Neuronal stem cell (in vitro differentiated cells): Measurements from ENCODE around the gene HHIPL2.

Experiments
- DNase-seq: peaks from one replicate; pipeline ENCODE4 v3.0.0-alpha.2; 2013; ENCODE audit warnings: low spot score
- H2AFZ ChIP-seq: one replicate; pipeline ENCODE4 v1.6.1; 2013; ENCODE audit warnings: mild to moderate bottlenecking, low read length, inconsistent platforms
- H2AK5ac ChIP-seq: 2 replicates; pipeline ENCODE4 v1.6.1; 2013; ENCODE audit warnings: low read depth, mild to moderate bottlenecking, inconsistent platforms, low read length, moderate library complexity, mixed read lengths
- H2BK120ac ChIP-seq: 2 replicates; pipeline ENCODE4 v1.6.1; 2013; ENCODE audit warnings: low read depth, mild to moderate bottlenecking, inconsistent platforms, low read length, moderate library complexity, mixed read lengths
- H2BK12ac ChIP-seq: one replicate; pipeline ENCODE4 v1.6.1; 2013; ENCODE audit warnings: low read length, inconsistent platforms
- H2BK15ac ChIP-seq: 2 replicates; pipeline ENCODE4 v1.6.1; 2013; ENCODE audit warnings: mild to moderate bottlenecking, low read length, inconsistent platforms, mixed read lengths
- H2BK5ac ChIP-seq: one replicate; pipeline ENCODE4 v1.6.1; 2013; ENCODE audit warnings: inconsistent platforms, mild to moderate bottlenecking, low read length, moderate library complexity
- H3K14ac ChIP-seq: one replicate; pipeline ENCODE4 v1.6.1; 2013; ENCODE audit warnings: low read length, inconsistent platforms
- H3K18ac ChIP-seq: 2 replicates; pipeline ENCODE4 v1.6.1; 2013; ENCODE audit warnings: low read length, inconsistent platforms
- H3K23ac ChIP-seq: 2 replicates; pipeline ENCODE4 v1.6.1; 2013; ENCODE audit warnings: low read depth, mild to moderate bottlenecking, mixed read lengths, low read length, inconsistent platforms; ENCODE audit not compliant: poor library complexity
- H3K27ac ChIP-seq: replicated peaks from 3 replicates; pipeline ENCODE4 v1.5.1; 2013; ENCODE audit warnings: low read length, inconsistent platforms
- H3K27me3 ChIP-seq, 3 experiments: 2 replicates each; pipeline ENCODE4 v1.6.1; 2013; ENCODE audit warnings: low read length in 3 of 3, mild to moderate bottlenecking in 2 of 3, inconsistent platforms in 1 of 3, low read depth in 1 of 3, mixed read lengths in 1 of 3, moderate library complexity in 1 of 3; ENCODE audit not compliant: control insufficient read depth in 3 of 3, insufficient read depth in 3 of 3
- H3K36me3 ChIP-seq, 2 donors: replicated peaks in 1 of 2; 2 replicates each; pipeline ENCODE4 v1.6.1; 2013; ENCODE audit warnings: low read length in 2 of 2; ENCODE audit not compliant: control insufficient read depth in 2 of 2, insufficient read depth in 2 of 2
- H3K4ac ChIP-seq: 2 replicates; pipeline ENCODE4 v1.6.1; 2013; ENCODE audit warnings: inconsistent platforms, mild to moderate bottlenecking, low read length, moderate library complexity
- H3K4me1 ChIP-seq, 2 donors: 1 replicate in 1 of 2; 2 replicates in 1 of 2; pipeline ENCODE4 v1.6.1; 2013; ENCODE audit warnings: low read length in 2 of 2, low read depth in 1 of 2; ENCODE audit not compliant: control insufficient read depth in 2 of 2, insufficient read depth in 1 of 2
- H3K4me2 ChIP-seq: one replicate; pipeline ENCODE4 v1.6.1; 2013; ENCODE audit warnings: mild to moderate bottlenecking, low read length, inconsistent platforms; ENCODE audit not compliant: insufficient read depth, poor library complexity, severe bottlenecking
- H3K4me3 ChIP-seq, 2 donors: 2 replicates each; pipeline ENCODE4 v1.5.1; 2013; ENCODE audit warnings: low read length in 2 of 2, mild to moderate bottlenecking in 2 of 2, inconsistent platforms in 1 of 2, moderate library complexity in 1 of 2
- H3K79me1 ChIP-seq: one replicate; pipeline ENCODE4 v1.6.1; 2013; ENCODE audit warnings: low read depth, mild to moderate bottlenecking, inconsistent platforms, low read length, moderate library complexity
- H3K9ac ChIP-seq: one replicate; pipeline ENCODE4 v1.6.1; 2013; ENCODE audit warnings: mild to moderate bottlenecking, low read depth, low read length, inconsistent platforms; ENCODE audit not compliant: poor library complexity
- H3K9me3 ChIP-seq, 2 donors: replicated peaks in 1 of 2; 2 replicates each; pipeline versions ENCODE3 to v1.6.1; 2013; ENCODE audit warnings: low read length in 2 of 2, mild to moderate bottlenecking in 2 of 2, inconsistent platforms in 1 of 2, low read depth in 1 of 2, mixed read lengths in 1 of 2, moderate library complexity in 1 of 2; ENCODE audit not compliant: control insufficient read depth in 2 of 2, insufficient read depth in 1 of 2
- H4K8ac ChIP-seq: one replicate; pipeline ENCODE4 v1.6.1; 2013; ENCODE audit warnings: low read depth, mild to moderate bottlenecking, inconsistent platforms, low read length, moderate library complexity
- H4K91ac ChIP-seq: one replicate; pipeline ENCODE4 v1.6.1; 2013; ENCODE audit warnings: low read length, low read depth, mild to moderate bottlenecking, inconsistent platforms; ENCODE audit not compliant: poor library complexity
- WGBS, 2 donors: extraction: QIAGEN DNeasy Blood & Tissue Kit; methylation state at CpG; one replicate each; pipeline ENCODE4 v1.1.7; 2013; ENCODE audit warnings: missing lambda C conversion rate in 2 of 2, mixed read lengths in 1 of 2; ENCODE audit not compliant: insufficient read length in 2 of 2, insufficient replicate concordance in 1 of 2; ENCODE audit errors: extremely low coverage in 2 of 2; 5-methylcytosine and 5-hydroxymethylcytosine counted together

Gene HHIPL2

DNA sequence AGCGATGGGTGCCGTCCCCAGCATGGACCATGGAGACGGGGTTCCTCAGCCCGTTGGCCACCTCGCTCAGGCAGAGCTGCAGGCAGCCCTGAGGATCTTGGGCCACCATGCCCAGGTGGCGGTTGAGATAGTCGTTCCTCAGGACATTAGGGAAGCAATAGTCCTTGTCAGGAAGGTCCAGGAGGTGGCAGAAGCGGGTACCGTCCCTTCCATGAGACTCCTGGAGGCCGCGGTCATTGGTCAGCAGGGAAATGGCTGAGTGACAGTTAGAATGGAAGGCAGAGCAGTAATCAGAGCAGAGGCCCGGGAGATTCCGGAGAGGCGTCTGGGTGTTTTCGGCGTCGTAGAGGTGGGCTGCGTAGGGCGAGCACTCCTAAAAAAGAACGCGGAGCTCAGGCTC lies 4.1 kb downstream of the HHIPL2 start:
- Histone ChIP-seq H3K18ac (no peak overlapping the region), H3K14ac (no peak overlapping the region), H3K79me1 (no peaks in the 10 kb centered on the region), H4K8ac (no peak overlapping the region), H2BK12ac (no peak overlapping the region), H2BK15ac (no peak overlapping the region), H2BK120ac (no peak overlapping the region), H3K23ac (no peak overlapping the region), H2AFZ (peak overlapping the region; percentile 59), H3K9me3 (peaks cover 0 to 2% of the 10 kb centered on the region in 2 donors), H3K4ac (no peak overlapping the region), H3K4me3 (peak overlapping the region in 1 of 2 donors; percentile 32), H3K4me1 (peaks cover 0 to 13% of the 10 kb centered on the region in 2 donors), H3K27me3 (no peaks in the 10 kb centered on the region), H3K9ac (no peak overlapping the region), H3K27ac (no peak overlapping the region), H3K4me2 (no peak overlapping the region), H2AK5ac (no peak overlapping the region), H4K91ac (no peak overlapping the region), H2BK5ac (no peak overlapping the region), H3K36me3 (no peaks in the 10 kb centered on the region)
- DNase-seq = no peak
- WGBS, 2 donors = no CpG with 5 or more reads among the region's 21 CpGs

DNA sequence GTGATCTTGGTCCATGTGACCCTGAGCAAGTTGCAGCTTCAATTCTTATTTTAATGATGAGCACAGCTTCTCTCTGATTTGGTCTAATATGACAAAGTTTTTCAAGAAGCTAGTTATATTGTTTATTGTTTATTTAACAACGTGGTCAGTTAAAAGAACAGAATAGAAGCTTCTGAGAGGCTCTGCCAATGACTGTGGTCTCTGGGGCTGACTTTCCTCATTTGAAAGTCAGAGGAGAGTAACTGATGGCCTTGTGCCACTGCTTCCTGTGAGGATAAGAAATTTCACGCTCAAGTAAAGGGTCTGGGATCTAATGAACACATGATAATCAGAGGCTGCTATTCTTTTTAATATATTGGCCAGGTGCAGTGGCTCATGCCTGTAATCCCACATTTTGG lies 7.3 kb downstream of the HHIPL2 start:
- no CpG with 5 or more reads among the region's 2 CpGs for WGBS, 2 donors

DNA sequence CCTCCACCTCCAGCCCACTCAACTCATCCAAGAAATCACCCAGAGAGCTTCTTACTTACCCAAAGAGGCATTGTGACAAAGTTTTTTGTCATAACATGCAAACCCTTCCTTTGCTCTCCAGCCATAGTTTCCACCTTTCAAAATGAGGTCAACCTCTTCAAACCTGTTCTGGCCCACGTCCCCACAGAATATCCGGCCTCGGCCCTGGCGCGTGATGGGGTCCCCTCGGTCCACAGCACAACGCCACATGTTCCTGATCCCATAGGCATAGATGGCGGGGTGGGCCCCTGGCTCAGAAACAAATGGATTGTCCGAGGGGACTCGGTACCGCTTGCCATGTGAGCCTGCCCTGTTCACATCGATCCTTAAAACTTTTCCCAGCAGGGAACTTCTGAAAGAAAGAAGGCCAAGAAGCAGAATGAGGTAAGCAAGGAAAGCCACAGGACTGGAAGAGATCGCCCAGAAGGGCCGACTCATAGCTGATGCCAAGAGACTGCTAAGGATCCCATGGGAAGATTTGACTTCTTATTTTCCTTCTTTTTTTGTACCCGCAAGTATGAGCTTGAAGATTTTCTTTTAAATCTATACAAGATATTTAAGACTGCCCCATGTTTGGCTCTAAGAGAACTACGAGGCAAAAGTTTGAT lies 7.8 kb downstream of the HHIPL2 start:
- Histone ChIP-seq H3K18ac (no peak overlapping the region), H3K79me1 (no peaks in the 10 kb centered on the region), H3K9me3 (no peaks in the 10 kb centered on the region), H4K91ac (no peak overlapping the region), H2BK12ac (no peak overlapping the region), H3K9ac (peak overlapping the region; percentile 44), H3K27ac (no peak overlapping the region), H2AFZ (no peak overlapping the region), H2BK5ac (no peak overlapping the region), H2AK5ac (no peak overlapping the region), H3K27me3 (no peaks in the 10 kb centered on the region), H3K4me2 (no peak overlapping the region), H3K14ac (no peak overlapping the region), H3K23ac (no peak overlapping the region), H3K4me1 (no peaks in the 10 kb centered on the region), H2BK15ac (no peak overlapping the region), H2BK120ac (no peak overlapping the region), H4K8ac (peak overlapping the region; percentile 43), H3K4ac (no peak overlapping the region), H3K4me3 (no peak overlapping the region), H3K36me3 (no peaks in the 10 kb centered on the region)
- DNase-seq = no peak
- no CpG with 5 or more reads among the region's 16 CpGs for WGBS, 2 donors

More for the DNA sequence above, 7.3 kb downstream of the HHIPL2 start:
- no peak overlapping the region for H2BK12ac ChIP-seq
- H3K9me3 ChIP-seq = no peaks in the 10 kb centered on the region
- H2BK120ac ChIP-seq = no peak overlapping the region
- H3K36me3 ChIP-seq = no peaks in the 10 kb centered on the region
- no peak overlapping the region for H2AFZ ChIP-seq
- H3K79me1 ChIP-seq = no peaks in the 10 kb centered on the region
- H2AK5ac ChIP-seq = no peak overlapping the region
- DNase-seq = no peak
- no peak overlapping the region for H3K27ac ChIP-seq
- H3K23ac ChIP-seq = no peak overlapping the region
- no peak overlapping the region for H4K91ac ChIP-seq
- H3K4ac ChIP-seq = no peak overlapping the region
- no peak overlapping the region for H3K9ac ChIP-seq
- no peaks in the 10 kb centered on the region for H3K27me3 ChIP-seq
- no peak overlapping the region for H3K4me2 ChIP-seq
- H3K4me1 ChIP-seq = no peaks in the 10 kb centered on the region
- no peak overlapping the region for H3K18ac ChIP-seq
- no peak overlapping the region for H2BK5ac ChIP-seq
- no peak overlapping the region for H3K4me3 ChIP-seq
- H3K14ac ChIP-seq = no peak overlapping the region
- no peak overlapping the region for H2BK15ac ChIP-seq
- H4K8ac ChIP-seq = no peak overlapping the region

DNA sequence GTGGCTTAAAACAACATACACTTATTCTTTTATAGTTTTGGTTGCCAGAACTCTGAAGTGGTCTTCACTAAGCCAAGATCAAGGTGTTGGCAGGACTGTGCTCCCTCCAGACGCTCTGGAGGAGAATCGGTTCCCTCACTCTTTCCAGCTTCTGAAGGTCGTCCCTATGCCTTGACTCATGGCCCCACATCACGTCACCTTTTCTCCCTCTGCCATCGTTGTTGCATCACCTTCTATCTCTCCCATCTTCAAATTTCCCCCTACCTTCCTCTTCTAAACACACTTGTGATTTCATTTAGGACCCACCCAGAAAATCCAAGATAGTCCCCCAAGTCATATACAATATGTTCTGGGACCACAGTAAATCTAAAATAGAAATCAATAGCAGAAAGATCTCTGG lies 12.4 kb downstream of the HHIPL2 start:
- Histone ChIP-seq H3K4me3 (peak overlapping the region in 1 of 2 donors; percentile 30), H2BK120ac (no peak overlapping the region), H2BK5ac (no peak overlapping the region), H2AFZ (no peak overlapping the region), H2BK12ac (no peak overlapping the region), H2BK15ac (no peak overlapping the region), H3K23ac (no peak overlapping the region), H4K91ac (no peak overlapping the region), H3K18ac (no peak overlapping the region), H3K4ac (no peak overlapping the region), H3K36me3 (no peaks in the 10 kb centered on the region), H3K9me3 (no peaks in the 10 kb centered on the region), H3K79me1 (no peaks in the 10 kb centered on the region), H3K4me2 (no peak overlapping the region), H4K8ac (no peak overlapping the region), H3K27me3 (no peaks in the 10 kb centered on the region), H3K9ac (no peak overlapping the region), H3K14ac (no peak overlapping the region), H3K27ac (no peak overlapping the region), H3K4me1 (no peaks in the 10 kb centered on the region), H2AK5ac (no peak overlapping the region)
- WGBS, 2 donors = no CpG with 5 or more reads among the region's 5 CpGs
- no peak for DNase-seq
